ENCODE measurements around the gene HEXIM1. TPM values are rescaled to one million over a fixed set of nuclear protein-coding genes. Genes with fewer than 3 reads are reported as not detected.

The HEXIM1 gene
- total RNA-seq, 4 donors from 2014 or later = 48.3 to 56.3 (median 53.8) TPM

DNA sequence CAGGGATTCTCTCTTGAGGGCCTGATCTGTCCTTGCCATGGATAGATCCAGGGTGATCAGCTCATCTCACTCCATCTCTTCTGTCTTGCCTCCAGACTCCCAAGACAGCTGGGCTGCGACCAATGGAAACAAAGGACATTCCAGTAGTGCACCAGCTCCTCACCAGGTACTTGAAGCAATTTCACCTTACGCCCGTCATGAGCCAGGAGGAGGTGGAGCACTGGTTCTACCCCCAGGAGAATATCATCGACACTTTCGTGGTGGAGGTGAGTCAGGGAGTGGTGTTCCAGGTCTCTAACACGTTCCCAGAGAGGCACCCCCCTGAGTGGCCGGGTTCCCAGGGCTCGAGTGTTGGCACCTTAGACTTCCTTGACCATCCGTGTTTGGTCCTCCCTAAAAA lies 45.4 kb upstream of the HEXIM1 start:
- peaks cover 0 to 50% (median 15%) of the 10 kb centered on the region in 3 donors for H3K4me1 ChIP-seq
- no peak for ATAC-seq
- no peaks in the 10 kb centered on the region for H3K9me3 ChIP-seq
- H3K4me3 ChIP-seq = no peak overlapping the region
- WGBS, 2 donors (ENCODE audit: low coverage in 1 of 2) = 89% methylated on average over 7 of the region's 9 CpGs; no CpG with 5 or more reads in 1 of the 2 donors
- H3K36me3 ChIP-seq = peaks cover 0 to 94% of the 10 kb centered on the region in 2 donors
- peak overlapping the region in 3 of 4 donors; percentile 5 to 59 (median 41) for H3K27ac ChIP-seq
- H3K27me3 ChIP-seq = no peaks in the 10 kb centered on the region
- TF ChIP-seq POLR2A (IDR thresholded peaks at IDR 0.05) (no peak), POLR2AphosphoS5 (IDR thresholded peaks at IDR 0.05) (no peak), EP300 (IDR thresholded peaks at IDR 0.05) (no peak)
- TF ChIP-seq, protein P1, sequence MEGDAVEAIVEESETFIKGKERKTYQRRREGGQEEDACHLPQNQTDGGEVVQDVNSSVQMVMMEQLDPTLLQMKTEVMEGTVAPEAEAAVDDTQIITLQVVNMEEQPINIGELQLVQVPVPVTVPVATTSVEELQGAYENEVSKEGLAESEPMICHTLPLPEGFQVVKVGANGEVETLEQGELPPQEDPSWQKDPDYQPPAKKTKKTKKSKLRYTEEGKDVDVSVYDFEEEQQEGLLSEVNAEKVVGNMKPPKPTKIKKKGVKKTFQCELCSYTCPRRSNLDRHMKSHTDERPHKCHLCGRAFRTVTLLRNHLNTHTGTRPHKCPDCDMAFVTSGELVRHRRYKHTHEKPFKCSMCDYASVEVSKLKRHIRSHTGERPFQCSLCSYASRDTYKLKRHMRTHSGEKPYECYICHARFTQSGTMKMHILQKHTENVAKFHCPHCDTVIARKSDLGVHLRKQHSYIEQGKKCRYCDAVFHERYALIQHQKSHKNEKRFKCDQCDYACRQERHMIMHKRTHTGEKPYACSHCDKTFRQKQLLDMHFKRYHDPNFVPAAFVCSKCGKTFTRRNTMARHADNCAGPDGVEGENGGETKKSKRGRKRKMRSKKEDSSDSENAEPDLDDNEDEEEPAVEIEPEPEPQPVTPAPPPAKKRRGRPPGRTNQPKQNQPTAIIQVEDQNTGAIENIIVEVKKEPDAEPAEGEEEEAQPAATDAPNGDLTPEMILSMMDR (IDR thresholded peaks at IDR 0.05) = no peak

DNA sequence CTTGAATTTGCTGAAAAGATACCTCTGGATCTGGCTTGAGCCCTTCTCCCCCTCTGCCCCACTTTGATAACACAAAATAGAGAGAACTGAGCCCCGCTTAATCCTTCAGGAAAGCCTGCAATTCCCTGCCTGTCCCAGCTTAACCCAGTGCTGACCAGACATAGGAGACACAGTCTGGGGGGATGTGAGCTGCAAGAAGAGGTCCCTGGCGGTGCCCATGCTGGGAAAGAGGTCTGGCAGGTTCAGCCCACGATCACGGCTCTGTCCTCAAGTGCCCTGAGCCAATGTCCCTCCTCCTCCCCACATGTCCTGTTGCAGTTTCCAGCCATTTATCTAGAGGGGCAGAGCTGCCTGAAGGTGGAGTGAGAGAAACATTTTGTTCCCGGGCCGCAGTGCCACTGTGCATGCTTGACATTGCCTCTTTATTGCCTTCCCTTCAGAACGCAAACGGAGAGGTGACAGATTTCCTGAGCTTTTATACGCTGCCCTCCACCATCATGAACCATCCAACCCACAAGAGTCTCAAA lies 44.9 kb upstream of the HEXIM1 start:
- ATAC-seq = no peak
- Histone ChIP-seq H3K27me3 (no peaks in the 10 kb centered on the region), H3K4me1 (peaks cover 0 to 50% (median 11%) of the 10 kb centered on the region in 3 donors), H3K36me3 (peaks cover 0 to 94% of the 10 kb centered on the region in 2 donors), H3K4me3 (no peak overlapping the region), H3K9me3 (no peaks in the 10 kb centered on the region), H3K27ac (peak overlapping the region in 1 of 4 donors; percentile 59)
- 74 to 86% methylated on average over 3 to 7 of the region's 9 CpGs for WGBS, 2 donors (ENCODE audit: low coverage in 1 of 2)
- TF ChIP-seq, protein P1 (IDR thresholded peaks at IDR 0.05) = no peak
- no peak for TF ChIP-seq POLR2A (IDR thresholded peaks at IDR 0.05)
- TF ChIP-seq EP300 (IDR thresholded peaks at IDR 0.05) = no peak
- TF ChIP-seq POLR2AphosphoS5 (IDR thresholded peaks at IDR 0.05) = no peak

DNA sequence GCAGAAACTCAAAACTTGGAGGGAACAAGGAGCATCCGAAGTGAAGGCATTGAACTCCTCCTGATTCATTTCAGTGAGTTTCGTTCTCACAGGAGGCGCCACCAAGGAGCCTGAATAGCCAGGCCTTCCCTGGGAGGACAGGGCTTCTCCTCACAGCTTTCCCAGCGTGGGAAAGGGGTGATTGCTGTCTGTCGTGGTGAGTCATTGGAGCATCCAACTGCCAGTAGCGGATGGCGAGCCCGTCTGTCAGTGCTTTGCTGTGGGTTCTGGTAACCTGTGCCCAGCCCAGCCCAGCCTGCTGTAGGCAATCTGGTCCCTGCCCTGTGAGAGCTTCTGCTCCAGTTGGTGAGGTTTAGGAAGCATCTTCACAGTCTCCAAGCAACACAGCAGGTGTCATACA lies 44.2 kb upstream of the HEXIM1 start:
- Histone ChIP-seq H3K27ac (peak overlapping the region in 1 of 4 donors; percentile 19), H3K9me3 (no peaks in the 10 kb centered on the region), H3K27me3 (no peaks in the 10 kb centered on the region), H3K4me1 (peaks cover 0 to 50% (median 4%) of the 10 kb centered on the region in 3 donors), H3K4me3 (no peak overlapping the region), H3K36me3 (peaks cover 0 to 97% of the 10 kb centered on the region in 2 donors)
- TF ChIP-seq POLR2A (IDR thresholded peaks at IDR 0.05) (no peak), EP300 (IDR thresholded peaks at IDR 0.05) (no peak), POLR2AphosphoS5 (IDR thresholded peaks at IDR 0.05) (no peak)
- TF ChIP-seq, protein P1 (IDR thresholded peaks at IDR 0.05) = no peak
- WGBS, 2 donors (ENCODE audit: low coverage in 1 of 2) = 76% methylated on average over 4 of the region's 8 CpGs; no CpG with 5 or more reads in 1 of the 2 donors
- ATAC-seq = no peak

DNA sequence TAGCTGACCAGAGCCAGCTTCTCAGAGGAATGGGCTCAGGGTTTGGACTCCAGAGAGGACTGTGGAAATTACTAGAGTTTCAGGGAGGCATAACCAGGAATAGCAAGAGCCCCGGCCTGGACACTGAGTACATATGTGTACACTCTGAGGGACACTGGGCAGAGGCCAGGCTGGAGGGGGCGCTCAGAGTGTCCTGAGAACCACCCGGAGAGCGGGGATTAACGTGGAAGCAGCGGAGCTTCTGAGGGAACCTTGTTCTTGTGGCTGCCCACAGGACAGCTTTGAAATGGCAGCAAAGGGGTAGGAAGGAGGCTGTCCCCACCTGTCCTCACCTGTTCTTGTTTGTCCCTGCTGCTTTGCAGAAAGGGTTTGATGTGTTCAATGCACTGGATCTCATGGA lies 43.8 kb upstream of the HEXIM1 start:
- Histone ChIP-seq H3K4me3 (no peak overlapping the region), H3K36me3 (peaks cover 0 to 99% of the 10 kb centered on the region in 2 donors), H3K4me1 (peaks cover 0 to 50% (median under 1%) of the 10 kb centered on the region in 3 donors), H3K9me3 (no peaks in the 10 kb centered on the region), H3K27ac (peak overlapping the region in 1 of 4 donors; percentile 19), H3K27me3 (no peaks in the 10 kb centered on the region)
- 80% methylated on average over 1 of the region's 6 CpGs; no CpG with 5 or more reads in 1 of the 2 donors for WGBS, 2 donors (ENCODE audit: low coverage in 1 of 2)
- ATAC-seq = no peak
- TF ChIP-seq POLR2A (IDR thresholded peaks at IDR 0.05) (no peak), POLR2AphosphoS5 (IDR thresholded peaks at IDR 0.05) (no peak), EP300 (IDR thresholded peaks at IDR 0.05) (no peak)
- TF ChIP-seq, protein P1 (IDR thresholded peaks at IDR 0.05) = no peak

All from gastroesophageal sphincter (tissue), 4 donors.